Prostate gland (tissue), 2 donors: Measurements from ENCODE around the gene GULP1. TPM values are rescaled to one million over a fixed set of nuclear protein-coding genes. Genes with fewer than 3 reads are reported as not detected.

Experiments used
- DNase-seq: peaks from one replicate; pipeline ENCODE4 v3.0.0-alpha.2; 2019; ENCODE audit warnings: low spot score
- H3K27ac ChIP-seq, 2 donors: fragments of 200-600 bp; sonication (generic); 2 replicates each; pipeline ENCODE4 v1.5.1; 2017 to 2019
- H3K27me3 ChIP-seq: fragments of 200-600 bp; sonication (generic); replicated peaks from 2 replicates; pipeline ENCODE4 v1.5.1; 2019; ENCODE audit not compliant: insufficient read depth
- H3K36me3 ChIP-seq, 2 donors: fragments of 200-600 bp; sonication (generic); 1 replicate in 1 of 2; 2 replicates in 1 of 2; pipeline versions ENCODE4 v1.5.1 to v1.8.1; 2017 to 2019
- H3K4me1 ChIP-seq: fragments of 200-600 bp; sonication (generic); replicated peaks from 2 replicates; pipeline ENCODE4 v1.5.1; 2019
- H3K4me3 ChIP-seq, 2 donors: fragments of 200-600 bp; sonication (generic); 2 replicates each; pipeline ENCODE4 v1.5.1; 2017 to 2019
- H3K9me3 ChIP-seq: fragments of 200-600 bp; sonication (generic); 2 replicates; pipeline ENCODE4 v1.5.1; 2017
- CTCF ChIP-seq, 4 experiments: fragments of 200-600 bp in 2 of 4; fragments of 450-650 bp in 2 of 4; sonication (generic) in 2 of 4; IDR thresholded peaks; 1 replicate in 3 of 4; 2 replicates in 1 of 4; pipeline ENCODE4 v1.5.1; 2016 to 2019; ENCODE audit warnings: antibody characterized with exemption in 4 of 4, mild to moderate bottlenecking in 2 of 4, moderate library complexity in 2 of 4
- POLR2A ChIP-seq: fragments of 450-650 bp; IDR thresholded peaks from one replicate; pipeline ENCODE4 v1.6.1; 2016; ENCODE audit warnings: antibody characterized with exemption, mild to moderate bottlenecking
- POLR2AphosphoS5 ChIP-seq: sonication (generic); formaldehyde crosslinking; IDR thresholded peaks from one replicate; pipeline ENCODE4 v1.6.1; 2017; ENCODE audit warnings: antibody characterized with exemption
- WGBS: methylation state at CpG from one replicate; pipeline ENCODE4 v1.1.5; 2018; 5-methylcytosine and 5-hydroxymethylcytosine counted together
- intact Hi-C: fragments of 100-400 bp; cut with DNase I; formaldehyde crosslinking; loops from one replicate; pipeline ENCODE4 v1.14.2; 2022
- total RNA-seq, 2 donors: library from RNA; depleted of rRNA; stranded (reverse); fragments of >200 nt; gene quantifications; one replicate each; pipeline ENCODE4 v1.1.0, GENCODE V29; 2016

The GULP1 gene
- total RNA-seq, 2 donors from 2014 or later, result 29.3 to 45.4 TPM

- Histone ChIP-seq H3K4me3 (no peak overlapping the region), H3K4me1 (no peaks in the 10 kb centered on the region), H3K27me3 (no peaks in the 10 kb centered on the region), H3K36me3 (no peaks in the 10 kb centered on the region), H3K9me3 (no peaks in the 10 kb centered on the region), H3K27ac (no peak overlapping the region)
- TF ChIP-seq POLR2A, result no peak
- no peak for TF ChIP-seq CTCF (IDR thresholded peaks at IDR 0.05)
- TF ChIP-seq POLR2AphosphoS5, result no peak
- intact Hi-C loops, result no loop called here
- no peak for DNase-seq
Observed at GRCh38 chr2:188449971-188450370, 158.3 kb downstream of the GULP1 start.

DNA sequence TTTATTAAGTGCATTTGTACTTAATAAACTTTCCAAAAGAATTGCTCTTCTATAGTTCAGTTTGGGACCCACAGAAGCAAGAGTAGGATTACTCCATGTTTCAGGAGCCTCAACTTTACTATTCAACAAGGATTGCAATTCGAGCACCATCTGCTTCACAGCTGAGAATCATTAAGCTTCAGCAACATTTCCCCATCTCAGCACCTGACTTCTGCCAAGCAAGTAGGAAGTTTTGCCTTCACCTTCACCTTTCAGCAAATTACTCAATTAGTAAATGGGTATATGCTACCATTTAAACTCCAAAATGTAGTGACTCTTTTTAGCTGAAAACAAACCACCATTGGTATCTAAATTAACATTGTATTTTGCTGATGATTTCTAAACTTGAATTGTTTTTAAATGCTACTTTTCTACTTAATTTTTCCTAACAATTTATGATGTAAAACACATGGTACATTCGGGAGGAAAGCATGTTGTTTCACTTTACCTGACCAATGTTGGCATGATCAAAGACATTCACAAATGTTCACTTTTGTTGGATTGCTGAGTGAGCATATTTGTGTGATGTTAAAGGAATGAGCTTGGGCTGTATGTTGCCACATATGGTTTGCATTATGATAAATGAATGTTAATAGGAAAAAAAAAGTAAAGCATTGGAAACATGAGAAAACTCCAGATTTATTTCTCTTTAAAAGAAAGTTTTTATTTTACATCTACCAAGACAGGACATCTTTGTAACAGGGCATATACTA is 159.2 kb downstream of the GULP1 start:
- Histone ChIP-seq H3K27ac (no peak overlapping the region), H3K27me3 (no peaks in the 10 kb centered on the region), H3K9me3 (no peaks in the 10 kb centered on the region), H3K4me1 (no peaks in the 10 kb centered on the region), H3K36me3 (no peaks in the 10 kb centered on the region), H3K4me3 (no peak overlapping the region)
- WGBS, result 79% methylated on average over 2 of the region's 2 CpGs
- TF ChIP-seq CTCF (IDR thresholded peaks at IDR 0.05) (no peak), POLR2A (no peak), POLR2AphosphoS5 (no peak)
- no peak for DNase-seq
- intact Hi-C loops, result no loop called here

DNA sequence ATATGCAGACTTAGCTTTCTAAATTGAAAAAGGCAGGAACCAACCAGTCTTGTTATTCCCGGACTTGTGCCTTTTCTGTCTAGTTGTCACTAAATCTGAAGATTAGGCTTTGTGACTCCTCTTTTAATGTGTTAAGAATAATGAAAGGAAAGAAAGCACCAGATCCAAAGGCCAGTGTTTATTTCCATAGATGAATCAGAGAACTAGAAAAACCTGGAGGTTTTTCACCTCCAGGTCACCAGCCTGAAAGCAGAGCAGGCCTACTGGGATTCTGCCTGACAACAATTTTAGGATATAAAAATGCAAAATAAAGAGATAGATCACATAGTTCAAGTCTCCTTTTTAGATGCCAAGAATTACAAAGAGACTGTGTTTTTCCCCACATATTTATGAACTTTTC is 160.4 kb downstream of the GULP1 start:
- no peak overlapping the region for H3K4me3 ChIP-seq

GRCh38 chr2:188456114-188456909 is 164.6 kb downstream of the GULP1 start:
- Histone ChIP-seq H3K9me3 (no peaks in the 10 kb centered on the region), H3K27me3 (no peaks in the 10 kb centered on the region), H3K36me3 (no peaks in the 10 kb centered on the region), H3K4me3 (no peak overlapping the region), H3K27ac (no peak overlapping the region), H3K4me1 (no peaks in the 10 kb centered on the region)
- TF ChIP-seq POLR2A, result no peak
- TF ChIP-seq CTCF (IDR thresholded peaks at IDR 0.05), result no peak
- TF ChIP-seq POLR2AphosphoS5, result no peak
- intact Hi-C loops, result no loop called here
- WGBS, result 93% methylated on average over 12 of the region's 12 CpGs
- DNase-seq, result no peak

More for the DNA sequence above, 160.4 kb downstream of the GULP1 start:
- Histone ChIP-seq H3K9me3 (no peaks in the 10 kb centered on the region), H3K36me3 (no peaks in the 10 kb centered on the region), H3K4me1 (no peaks in the 10 kb centered on the region), H3K27me3 (no peaks in the 10 kb centered on the region), H3K27ac (no peak overlapping the region)
- DNase-seq, result no peak
- WGBS, result 63% methylated on average over 1 of the region's 1 CpG
- intact Hi-C loops, result no loop called here
- TF ChIP-seq POLR2AphosphoS5 (no peak), CTCF (IDR thresholded peaks at IDR 0.05) (no peak), POLR2A (no peak)
